ENCODE measurements around the gene SIDT2. TPM values are rescaled to one million over a fixed set of nuclear protein-coding genes. Genes with fewer than 3 reads are reported as not detected.

SIDT2 gene
- total and polyA plus RNA-seq, 2 donors (not counting 3 experiments of a cell fraction or from before 2014, with no cell fraction given) = 28.7 to 34.5 TPM

Other genes with a start within 250 kb of the SIDT2 start
- 20.6 and 21.3 TPM in 2 replicates for gene SIK3, start 80.3 kb upstream of the SIDT2 start, total RNA-seq
- gene SIK3, start 80.3 kb upstream of the SIDT2 start, polyA plus RNA-seq = 9.0 and 10.3 TPM in 2 replicates
- 128 and 130 TPM in 2 replicates for gene PAFAH1B2, start 34.5 kb upstream of the SIDT2 start, total RNA-seq
- 29.1 and 34.2 TPM in 2 replicates for gene PAFAH1B2, start 34.5 kb upstream of the SIDT2 start, polyA plus RNA-seq
- 17.9 and 20.8 TPM in 2 replicates for gene TAGLN, start 20.6 kb downstream of the SIDT2 start, total RNA-seq
- 113 and 159 TPM in 2 replicates for gene TAGLN, start 20.6 kb downstream of the SIDT2 start, polyA plus RNA-seq
- gene PCSK7, start 53.3 kb downstream of the SIDT2 start, total RNA-seq = 68.0 and 72.7 TPM in 2 replicates
- 40.8 and 43.2 TPM in 2 replicates for gene PCSK7, start 53.3 kb downstream of the SIDT2 start, polyA plus RNA-seq
- 26.1 and 28.2 TPM in 2 replicates for gene RNF214, start 53.9 kb downstream of the SIDT2 start, total RNA-seq
- gene RNF214, start 53.9 kb downstream of the SIDT2 start, polyA plus RNA-seq = 24.3 and 26.1 TPM in 2 replicates
- 6.1 and 7.6 TPM in 2 replicates for gene BACE1-AS, start 112.6 kb downstream of the SIDT2 start, total RNA-seq
- 8.1 and 9.3 TPM in 2 replicates for gene BACE1-AS, start 112.6 kb downstream of the SIDT2 start, polyA plus RNA-seq
- 28.8 and 29.3 TPM in 2 replicates for gene BACE1, start 137.5 kb downstream of the SIDT2 start, total RNA-seq
- gene BACE1, start 137.5 kb downstream of the SIDT2 start, polyA plus RNA-seq = 28.4 and 29.6 TPM in 2 replicates
- gene CEP164, start 149.1 kb downstream of the SIDT2 start, total RNA-seq = 39.5 and 48.4 TPM in 2 replicates
- gene CEP164, start 149.1 kb downstream of the SIDT2 start, polyA plus RNA-seq = 21.3 and 22.7 TPM in 2 replicates

All from endothelial cell of umbilical vein (primary cell).